GM19372 (cell line): ENCODE results near the gene MIA3.

Experiments used
- ATAC-seq: cut with Tn5 transposase; IDR thresholded peaks from one replicate; pipeline ENCODE4 v1.9.1; 2021; ENCODE audit warnings: mild to moderate bottlenecking, low read depth, moderate library complexity; ENCODE audit not compliant: unreplicated experiment

Gene MIA3

DNA sequence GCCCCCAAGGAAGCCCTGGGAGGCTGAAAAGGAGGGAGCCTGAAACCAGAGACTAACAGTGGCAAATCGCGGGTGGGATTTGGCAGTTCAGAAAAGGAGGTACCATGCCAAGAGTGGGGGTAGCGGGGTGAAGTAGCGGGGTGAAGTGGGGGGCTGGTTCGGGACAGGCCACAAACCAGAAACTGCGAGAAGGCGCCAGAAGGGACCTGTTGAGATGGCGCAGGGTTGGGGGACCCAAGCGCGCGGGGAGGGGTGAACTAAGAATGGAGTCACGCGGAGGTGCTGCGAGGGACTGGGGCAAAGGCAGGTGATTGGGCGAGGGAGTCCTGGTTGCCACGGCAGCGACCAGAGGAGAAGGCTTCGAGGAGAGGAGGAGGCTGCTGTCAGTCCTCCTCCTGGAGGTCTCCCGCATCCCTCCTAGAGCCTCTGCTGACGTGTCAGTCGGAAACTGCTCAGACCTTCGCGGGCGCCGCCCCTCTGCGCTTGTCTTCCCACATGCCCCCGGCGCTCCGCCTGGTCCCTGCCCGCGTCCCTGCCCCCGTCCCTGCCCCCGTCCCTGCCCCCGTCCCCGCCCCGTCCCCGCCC lies 438 bp upstream of the MIA3 start:
- peak; percentile 81 for ATAC-seq

GRCh38 chr1:222618880-222619596 lies 1.1 kb downstream of the MIA3 start:
- no peak for ATAC-seq

DNA sequence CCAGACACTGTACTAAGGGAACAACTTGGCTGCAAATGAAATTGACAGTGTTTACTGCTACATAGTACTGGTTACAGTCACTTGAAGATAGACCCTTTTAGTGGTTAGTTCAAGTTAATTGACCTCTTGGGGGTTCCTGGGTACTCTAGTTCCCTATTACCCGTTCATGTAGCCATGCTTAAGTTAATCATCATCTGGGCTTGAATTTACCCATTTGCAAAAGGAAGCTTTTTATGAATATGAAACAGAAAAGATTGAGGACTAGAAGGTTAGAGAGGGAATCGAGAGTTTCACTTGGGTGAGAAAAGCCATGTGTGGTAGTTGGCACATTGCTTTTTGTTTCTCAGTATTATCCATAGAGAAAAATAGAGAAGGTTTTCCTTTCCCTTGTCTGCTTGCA lies 2.7 kb downstream of the MIA3 start:
- ATAC-seq, result no peak

DNA sequence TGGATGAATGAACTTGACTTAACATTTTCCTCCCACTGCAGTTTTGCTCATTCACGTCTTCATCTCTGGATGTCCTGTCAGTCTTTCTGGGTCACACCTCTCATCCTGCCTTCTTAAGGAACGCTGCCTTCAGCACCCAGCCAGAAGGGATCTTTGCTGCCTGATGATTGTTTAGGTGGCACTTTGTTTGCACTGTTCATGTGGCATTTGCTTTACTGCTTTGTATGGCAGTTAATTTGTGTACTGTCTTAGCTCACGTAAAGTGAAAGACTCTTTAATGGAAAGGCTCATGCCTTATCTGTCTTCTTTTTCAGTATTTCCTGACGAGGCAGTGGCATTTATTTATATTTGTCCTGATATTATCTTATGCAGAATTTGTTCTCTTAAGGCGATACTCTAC lies 4.9 kb downstream of the MIA3 start:
- no peak for ATAC-seq

GRCh38 chr1:222623458-222623857 lies 5.6 kb downstream of the MIA3 start:
- ATAC-seq, result no peak

DNA sequence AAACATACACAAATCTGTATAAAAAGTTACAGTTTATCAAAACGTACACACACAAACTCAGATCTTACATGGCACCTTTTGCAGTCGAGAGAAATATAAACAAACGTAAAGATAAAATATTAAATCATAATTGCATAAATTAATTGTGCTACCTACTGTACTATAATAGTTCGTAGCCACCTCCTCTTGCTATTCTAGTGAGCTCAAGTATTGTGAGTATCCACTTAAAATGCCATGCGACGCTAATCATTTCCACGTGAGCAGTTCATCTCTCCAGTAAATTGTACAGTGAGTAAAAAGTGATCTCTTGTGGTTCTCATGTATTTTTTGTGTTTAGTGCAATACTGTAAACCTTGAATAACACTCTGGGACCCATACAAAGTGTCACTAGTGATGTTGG lies 6.3 kb downstream of the MIA3 start:
- no peak for ATAC-seq

GRCh38 chr1:222627232-222627631 lies 9.3 kb downstream of the MIA3 start:
- no peak for ATAC-seq

DNA sequence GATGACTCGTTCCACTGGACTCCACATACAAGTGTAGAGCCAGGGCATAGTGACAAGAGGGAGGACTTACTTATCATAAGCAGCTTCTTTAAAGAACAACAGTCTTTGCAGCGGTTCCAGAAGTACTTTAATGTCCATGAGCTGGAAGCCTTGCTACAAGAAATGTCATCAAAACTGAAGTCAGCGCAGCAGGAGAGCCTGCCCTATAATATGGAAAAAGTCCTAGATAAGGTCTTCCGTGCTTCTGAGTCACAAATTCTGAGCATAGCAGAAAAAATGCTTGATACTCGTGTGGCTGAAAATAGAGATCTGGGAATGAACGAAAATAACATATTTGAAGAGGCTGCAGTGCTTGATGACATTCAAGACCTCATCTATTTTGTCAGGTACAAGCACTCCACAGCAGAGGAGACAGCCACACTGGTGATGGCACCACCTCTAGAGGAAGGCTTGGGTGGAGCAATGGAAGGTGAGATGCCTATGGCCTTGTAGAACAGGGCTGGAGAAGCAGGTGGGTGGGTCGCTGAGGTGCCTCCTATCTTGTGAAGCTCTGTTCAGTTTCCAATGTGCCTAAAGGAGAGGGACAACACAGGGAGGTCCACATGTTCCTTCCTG lies 12.1 kb downstream of the MIA3 start:
- ATAC-seq, result no peak

DNA sequence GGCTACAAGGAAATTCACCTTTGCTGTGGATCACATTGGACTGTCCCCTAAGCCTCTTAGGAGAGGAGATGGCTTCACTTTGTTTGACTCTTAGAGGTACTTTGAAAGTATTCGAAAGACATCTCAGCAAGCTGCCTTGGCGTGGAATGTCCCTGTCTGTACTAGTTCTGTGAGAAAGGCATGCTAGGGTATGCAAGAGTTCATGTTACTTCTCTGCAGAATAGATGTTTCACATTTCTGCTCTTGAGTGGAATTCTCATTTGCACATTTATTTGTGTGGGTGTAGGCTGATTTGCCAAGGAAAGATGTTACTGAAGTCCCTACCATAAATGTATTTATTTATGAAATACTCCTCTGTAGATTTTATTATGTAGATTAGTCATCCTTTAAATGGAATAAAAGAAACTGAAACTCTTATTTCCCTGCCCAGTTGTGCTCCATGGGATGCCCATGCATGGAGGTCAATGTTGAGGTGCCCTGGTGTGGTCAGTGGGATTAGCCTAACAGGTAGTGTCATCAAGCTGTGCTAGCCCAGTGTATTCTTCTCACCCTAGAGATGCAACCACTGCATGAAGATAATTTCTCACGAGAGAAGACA lies 13.8 kb downstream of the MIA3 start:
- ATAC-seq, result no peak

DNA sequence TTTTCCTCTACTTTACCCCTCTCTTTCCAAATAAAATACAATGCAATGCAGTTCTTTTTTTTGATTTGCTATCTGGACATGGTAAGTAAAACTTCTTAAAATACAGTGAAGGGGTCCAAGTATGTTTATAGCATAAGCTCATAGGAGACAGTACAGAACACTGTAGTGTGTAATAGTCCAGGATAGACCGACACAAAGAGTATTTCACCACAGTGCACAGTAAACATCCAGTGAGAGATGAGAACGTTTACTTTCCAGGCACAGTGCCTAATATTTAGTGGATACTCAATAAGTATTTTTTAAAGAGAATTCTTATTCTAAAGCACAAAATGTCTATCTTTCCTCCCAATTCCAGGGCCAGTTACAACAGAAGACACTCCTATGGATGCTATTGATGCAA lies 14.9 kb downstream of the MIA3 start:
- no peak for ATAC-seq

DNA sequence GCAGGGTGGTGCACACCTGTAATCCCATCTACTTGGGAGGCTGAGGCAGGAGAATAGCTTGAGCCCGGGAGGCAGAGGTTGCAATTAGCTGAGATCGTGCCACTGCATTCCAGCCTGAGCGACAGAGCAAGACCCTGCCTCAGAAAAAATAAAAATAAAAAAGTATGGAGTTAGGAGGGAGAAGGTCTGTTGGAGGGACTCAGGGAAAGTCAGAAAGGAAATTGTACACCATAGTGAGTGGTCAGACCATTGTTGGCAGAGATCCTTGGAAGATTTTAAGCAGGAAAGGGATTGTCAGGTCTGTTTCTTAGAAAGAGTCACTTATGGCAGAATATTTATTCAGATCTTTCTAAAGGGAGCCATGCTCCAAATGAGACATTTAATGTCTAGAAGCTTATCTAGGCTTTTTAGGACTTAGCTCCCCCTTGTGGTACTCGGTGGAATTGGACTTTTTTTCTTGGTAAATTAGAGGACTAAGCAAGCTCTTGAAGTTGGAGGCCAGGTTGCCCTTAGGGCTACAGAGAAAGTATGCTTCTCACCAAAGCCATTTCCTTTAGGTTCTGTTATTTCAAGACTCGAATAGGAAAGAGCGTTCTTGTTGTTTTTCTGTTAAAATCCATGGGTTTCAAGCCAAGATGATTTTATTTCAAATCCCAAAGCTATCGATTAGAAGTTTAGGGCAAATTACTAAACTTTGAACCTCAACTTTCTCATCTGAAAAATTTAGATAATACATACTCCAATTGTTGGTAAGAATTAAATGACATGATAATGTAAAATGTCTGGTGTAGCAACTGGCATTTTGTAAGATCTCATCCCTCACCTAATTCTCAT lies 16.5 kb downstream of the MIA3 start:
- peak; percentile 91 for ATAC-seq

GRCh38 chr1:222641269-222641948 lies 23.5 kb downstream of the MIA3 start:
- no peak for ATAC-seq

DNA sequence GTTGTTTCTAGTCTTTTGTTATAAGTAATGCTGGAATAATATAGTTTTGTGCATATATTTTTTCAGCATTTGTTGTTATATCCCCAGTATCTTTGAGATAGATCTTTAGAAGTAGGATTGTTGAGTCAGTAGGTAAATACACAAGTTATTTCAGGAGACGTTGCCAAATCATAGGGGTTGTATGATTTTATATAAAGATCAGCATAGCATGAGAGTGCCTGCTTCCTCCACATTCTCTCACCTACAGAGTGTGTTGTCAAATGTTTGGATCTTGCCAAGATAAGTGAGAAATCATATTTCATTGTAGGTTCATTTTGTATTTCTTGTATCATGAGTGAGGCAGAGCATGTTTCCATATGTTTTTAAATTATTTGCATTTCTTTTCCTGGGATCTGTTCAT lies 24.6 kb downstream of the MIA3 start:
- ATAC-seq, result no peak

DNA sequence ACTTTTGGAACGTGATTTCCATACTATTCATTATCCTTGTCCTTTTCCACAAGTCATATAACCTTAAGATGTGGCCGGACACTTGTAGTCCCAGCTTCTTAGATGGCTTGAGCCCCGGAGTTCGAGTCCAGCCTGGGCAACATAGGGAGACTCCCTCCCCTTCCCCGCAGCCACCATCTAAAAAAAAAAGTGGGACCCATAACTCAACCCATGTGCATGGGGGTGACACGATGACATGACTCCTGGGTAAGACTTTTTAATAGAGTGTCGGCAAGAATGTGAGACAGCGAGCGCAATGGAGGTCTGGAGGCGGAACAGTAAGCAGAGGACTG lies 25.7 kb downstream of the MIA3 start:
- ATAC-seq, result no peak

GRCh38 chr1:222643938-222644635 lies 26.2 kb downstream of the MIA3 start:
- peak; percentile 96 for ATAC-seq

DNA sequence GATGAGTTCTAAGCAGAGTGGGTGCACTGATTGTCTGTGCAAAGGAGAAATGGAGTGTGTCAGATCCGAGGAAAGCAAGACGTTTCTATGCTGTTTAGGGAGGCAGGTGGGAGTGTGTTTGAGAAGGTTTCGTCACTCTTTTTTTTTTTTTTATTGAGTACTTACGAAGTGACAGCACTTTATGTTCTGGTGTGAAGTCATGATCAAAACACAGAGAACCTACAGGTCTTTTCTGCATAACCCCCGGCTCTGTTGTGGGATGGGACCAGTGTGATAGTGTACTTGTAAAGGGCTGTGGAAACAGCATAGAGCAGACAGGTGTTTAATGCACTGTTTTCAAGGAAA lies 26.7 kb downstream of the MIA3 start:
- no peak for ATAC-seq

DNA sequence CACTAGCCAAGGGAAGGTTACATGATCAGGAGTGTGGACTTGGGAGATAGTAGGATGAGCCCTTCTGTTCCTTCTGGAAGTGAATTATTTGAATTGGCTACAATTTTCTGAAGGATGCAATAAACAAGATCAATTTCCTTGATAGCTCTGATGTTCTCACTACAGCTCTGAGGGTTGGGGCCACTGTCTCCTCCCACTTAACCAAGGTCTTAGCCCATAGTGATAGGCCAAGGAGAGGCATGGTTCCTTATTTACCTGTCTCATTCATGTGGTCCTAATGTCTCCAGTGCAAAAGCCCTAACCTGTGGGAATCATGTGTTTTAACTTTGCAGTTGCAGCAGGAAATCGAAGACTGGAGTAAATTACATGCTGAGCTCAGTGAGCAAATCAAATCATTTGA lies 34.8 kb downstream of the MIA3 start:
- no peak for ATAC-seq

- peak; percentile 51 for ATAC-seq
These were observed 35.4 kb downstream of the MIA3 start for GRCh38 chr1:222653178-222653827.

DNA sequence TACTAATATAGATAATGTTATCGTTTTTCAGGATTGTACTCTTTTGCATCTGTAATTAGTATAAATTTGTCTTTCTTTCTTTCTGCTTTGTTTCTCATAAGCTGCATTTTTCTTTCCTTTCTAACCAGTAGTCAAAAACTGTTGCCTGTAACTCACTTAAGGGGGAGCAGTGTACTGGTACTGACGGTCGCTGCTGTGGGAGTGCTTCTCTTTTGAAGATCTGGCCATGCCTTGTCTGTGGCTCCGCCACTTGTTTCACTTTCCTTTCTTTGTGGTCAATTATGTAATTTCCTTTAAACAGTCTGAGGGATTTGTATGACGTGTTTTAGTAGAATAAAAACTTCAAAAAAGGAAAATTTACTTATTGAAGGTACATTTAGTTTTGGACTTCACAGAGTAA lies 37.0 kb downstream of the MIA3 start:
- ATAC-seq, result peak; percentile 99
